Superior temporal gyrus (tissue), 1 donor: ENCODE data around the gene SLC16A13.
"Not testable (repeated sequence)": the region's sequence is repeated elsewhere in the genome, so short reads cannot be mapped to it uniquely, and the experiment has no call there.

Experiments used
- DNase-seq: peaks from one replicate; pipeline ENCODE4 v3.0.0-alpha.2; 2016; ENCODE audit errors: extremely low spot score

The SLC16A13 gene

DNA sequence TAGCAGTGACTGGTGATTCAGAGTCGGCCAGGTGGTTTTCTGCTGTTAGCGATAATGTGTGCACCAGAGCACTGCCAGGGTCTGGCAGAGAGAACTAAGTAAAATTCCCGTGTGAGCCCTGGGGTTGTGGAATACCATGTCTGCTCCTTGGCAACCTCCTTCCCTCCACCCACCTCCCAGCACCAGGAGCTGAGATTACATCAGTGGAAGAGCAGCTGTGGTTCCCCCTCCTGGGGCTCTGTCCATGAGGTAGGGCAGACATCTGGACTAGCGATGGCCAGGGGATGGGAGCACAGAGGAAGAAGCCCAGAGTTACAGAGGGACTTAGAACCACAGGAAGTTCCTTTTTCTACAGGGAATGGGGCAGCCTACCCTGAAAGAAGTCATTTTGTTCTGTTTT, 28.4 kb downstream of the SLC16A13 start:
- DNase-seq, result no peak

DNA sequence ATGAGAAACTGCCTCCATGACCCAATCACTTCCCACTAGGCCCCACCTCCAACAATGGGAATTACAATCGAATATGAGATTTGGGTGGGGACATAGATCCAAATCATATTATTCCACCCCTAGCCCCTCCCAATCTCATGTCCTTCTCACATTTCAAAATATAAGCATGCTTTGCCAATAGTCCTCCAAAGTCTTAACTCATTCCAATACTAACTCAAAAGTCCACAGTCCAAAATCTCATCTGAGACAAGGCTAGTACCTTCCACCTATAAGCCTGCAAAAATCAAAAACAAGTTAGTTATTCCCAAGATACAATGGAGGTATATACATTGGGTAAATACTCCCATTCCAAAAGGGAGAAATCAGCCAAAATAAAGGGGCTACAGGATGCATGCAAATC, 31.4 kb downstream of the SLC16A13 start:
- DNase-seq, result no peak

DNA sequence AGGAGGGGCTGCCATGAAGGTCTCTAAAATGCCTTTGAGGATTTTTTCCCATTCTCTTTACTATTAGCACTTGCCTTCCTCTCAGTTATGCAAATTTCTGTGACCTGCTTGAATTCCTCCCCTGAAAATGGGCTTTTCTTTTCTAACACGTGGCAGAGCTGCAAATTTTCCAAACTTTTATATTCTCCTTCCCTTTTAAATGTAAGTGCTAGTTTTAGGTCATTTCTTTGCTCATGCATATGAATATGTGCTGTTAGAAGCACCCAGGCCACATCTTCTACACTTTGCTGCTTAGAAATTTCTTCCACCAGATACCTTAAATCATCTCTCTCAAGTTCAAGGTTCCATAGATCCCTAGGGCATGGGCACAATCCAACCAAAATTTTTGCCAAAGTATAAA, 32.5 kb downstream of the SLC16A13 start:
- DNase-seq, result no peak

DNA sequence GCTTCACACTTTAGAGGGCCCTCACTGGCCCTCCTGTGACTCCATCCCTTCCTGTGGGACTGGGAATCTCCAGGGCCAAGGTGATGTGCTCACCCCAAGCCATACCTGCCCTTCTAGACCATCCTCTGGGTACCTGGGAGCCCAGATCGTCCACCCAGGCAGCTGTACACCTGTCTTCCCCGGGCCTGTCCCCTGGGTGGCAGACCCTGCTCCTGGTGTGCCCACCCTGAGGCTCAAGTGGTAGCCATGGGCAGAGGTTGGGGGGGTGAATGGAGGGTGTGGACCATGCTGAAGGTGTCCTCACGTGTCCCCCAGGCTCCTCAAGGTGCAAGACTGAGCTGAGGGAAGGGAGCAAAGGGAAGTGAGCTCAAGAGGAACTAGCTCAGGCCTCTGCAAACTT, 34.9 kb downstream of the SLC16A13 start:
- no peak for DNase-seq

DNA sequence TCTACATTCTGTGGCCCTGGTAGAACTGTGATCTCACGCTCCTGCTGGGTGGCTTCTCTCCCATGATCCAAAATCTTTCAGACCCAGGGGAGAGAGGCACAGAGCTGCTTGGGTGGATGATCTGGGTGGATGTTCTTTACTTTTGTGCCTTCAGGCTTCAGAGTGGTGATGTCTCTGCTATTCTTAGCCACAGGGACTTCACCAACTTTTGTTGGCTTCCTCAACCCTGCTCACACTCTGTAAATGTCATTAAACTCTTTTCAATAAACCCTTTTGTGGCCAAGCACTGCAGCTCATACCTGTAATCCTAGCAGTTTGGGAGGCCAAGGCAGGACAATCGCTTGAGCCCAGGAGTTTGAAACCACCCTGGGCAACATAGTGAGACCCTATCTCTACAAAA, 36.6 kb downstream of the SLC16A13 start:
- DNase-seq, result no peak

DNA sequence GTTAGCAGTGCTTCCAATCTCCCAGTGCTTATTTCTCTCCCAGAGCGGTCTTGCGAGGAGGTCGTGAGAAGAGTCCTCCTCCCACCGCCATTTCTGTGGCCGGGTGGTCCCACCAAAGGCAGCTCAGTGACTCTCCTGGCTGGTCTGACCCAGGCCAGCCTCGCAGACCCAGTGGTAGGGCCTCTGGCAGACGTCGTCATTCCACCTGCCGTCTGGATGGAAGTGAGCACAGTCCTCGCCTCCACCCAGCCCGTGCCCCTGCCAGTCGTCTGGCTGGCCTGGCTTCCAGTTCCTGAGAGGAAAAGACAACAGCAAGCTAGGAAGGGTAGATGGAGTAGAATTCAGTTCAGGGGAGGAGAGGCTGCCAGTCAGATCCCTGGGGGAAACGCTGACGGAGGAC, 39.1 kb downstream of the SLC16A13 start:
- no peak for DNase-seq

DNA sequence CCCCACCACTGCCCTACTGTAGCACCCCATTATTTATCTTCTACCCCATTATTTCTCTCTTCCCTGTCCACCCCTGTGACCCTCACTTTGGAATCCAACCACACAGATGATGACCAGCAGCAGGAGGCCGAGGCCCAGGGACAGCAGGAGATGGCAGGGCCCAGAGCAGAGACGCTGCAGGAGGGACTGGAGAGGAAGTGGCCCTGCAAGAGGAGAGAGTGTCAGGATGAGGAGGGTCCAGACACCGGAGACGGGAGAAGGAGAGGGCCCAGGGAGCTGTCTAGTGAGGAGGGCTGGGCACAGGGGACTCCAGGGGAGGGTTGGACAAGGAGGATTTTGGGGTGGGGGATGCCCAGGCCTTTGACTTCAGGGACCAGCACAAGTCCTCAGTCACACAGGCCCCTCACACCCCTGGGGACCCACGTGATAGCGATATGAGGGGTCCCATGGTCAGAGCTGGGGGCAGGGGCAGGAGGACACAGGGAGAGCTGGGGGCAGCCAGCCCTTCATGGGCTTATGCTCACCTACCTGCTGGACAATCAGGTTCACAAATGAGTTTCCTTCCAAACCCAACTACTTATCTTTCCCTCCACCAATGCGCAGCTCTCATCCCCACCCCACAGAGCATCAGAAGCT, 42.2 kb downstream of the SLC16A13 start:
- no peak for DNase-seq

DNA sequence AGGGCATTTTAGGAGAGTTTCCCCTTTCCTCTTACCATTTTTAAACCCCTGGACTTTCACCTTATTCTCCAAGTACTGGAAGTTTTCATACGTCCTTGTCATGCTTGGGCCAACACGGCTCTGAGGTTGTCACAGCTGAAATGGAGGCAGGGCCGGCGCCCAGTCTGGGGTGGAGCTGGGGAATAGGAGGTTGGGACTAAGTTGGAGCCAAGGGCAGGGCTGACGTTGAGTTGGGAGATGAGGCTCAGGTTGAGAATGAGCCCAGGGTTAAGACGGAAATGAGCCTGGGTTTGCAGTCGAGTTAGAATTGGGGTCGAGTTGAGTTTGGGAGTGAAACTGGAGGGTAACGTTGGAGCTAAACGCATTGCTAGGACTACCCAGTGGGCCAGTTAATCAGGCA, 42.9 kb downstream of the SLC16A13 start:
- no peak for DNase-seq

DNA sequence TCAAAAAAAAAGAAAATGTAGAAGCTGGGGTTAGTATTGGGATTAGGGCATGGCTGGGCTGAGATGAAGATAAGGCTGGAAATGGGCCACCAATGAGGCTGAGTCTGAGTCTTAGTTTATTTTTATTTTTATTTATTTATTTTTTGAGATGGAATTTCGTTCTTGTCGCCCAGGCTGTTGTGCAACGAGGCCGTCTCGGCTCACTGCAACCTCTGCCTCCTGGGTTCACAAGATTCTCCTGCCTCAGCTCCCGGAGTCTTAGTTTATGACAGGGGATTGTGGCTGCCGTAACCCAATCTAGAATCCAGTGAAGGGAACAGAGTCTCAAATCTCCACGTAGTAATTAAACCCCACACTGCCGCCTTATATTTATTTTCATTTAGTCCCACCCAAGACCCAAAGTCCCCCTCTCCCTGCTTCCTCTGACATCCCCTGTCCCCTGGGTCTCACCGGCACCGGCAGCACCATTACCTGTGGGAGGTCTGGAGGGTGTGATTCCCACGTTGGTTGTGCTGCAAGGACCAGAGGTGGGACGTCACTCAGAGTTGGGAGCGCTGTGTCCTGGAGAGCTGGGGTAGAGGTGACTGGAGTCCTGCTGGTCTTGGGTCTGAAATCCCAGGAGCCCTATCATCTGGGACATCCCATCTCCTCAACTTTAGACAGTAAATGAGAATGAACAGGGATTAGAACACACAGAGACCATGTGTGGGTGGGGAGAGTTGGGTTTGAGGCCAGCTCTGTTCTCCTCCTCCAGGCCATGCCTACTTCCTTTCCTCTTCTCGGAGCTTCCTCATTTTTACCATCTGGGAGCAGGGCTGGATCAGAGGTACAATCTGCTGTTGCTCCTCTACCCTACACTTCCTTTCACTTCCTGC, 44.0 kb downstream of the SLC16A13 start, which contains the start of gene CLEC10A:
CLEC10A (minus strand) TSS at position 671 of the 875 bp plus-strand sequence. CDS start 1,439 bp downstream, outside the sequence.
- no peak for DNase-seq

DNA sequence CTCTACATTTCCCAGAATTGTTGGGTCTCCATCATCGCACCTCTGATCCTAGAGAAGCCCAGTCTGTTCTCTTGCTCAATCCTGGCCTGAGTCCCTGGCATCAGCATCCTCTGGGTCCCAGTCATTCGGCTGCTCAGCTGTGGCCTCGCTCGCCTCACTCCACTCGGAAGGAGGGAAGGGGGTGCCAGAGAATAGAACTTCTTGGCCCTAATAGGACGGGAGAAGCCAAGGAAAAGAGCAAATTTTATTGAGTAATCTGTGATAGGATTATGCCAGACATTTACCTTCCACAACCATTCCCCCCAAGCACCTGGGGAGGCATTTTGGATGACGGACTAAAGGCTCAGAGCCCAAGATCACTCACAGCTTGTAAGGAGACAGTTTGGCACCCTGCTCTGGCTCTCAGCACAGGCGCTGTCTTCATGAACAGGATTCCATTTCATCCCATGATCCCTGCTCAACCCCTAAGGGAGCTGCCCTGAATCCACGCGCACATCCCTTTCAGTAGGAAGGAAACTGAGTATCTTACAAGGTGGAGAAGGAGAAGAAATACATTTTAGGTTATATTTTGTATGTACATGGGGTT, 44.7 kb downstream of the SLC16A13 start:
- no peak for DNase-seq

DNA sequence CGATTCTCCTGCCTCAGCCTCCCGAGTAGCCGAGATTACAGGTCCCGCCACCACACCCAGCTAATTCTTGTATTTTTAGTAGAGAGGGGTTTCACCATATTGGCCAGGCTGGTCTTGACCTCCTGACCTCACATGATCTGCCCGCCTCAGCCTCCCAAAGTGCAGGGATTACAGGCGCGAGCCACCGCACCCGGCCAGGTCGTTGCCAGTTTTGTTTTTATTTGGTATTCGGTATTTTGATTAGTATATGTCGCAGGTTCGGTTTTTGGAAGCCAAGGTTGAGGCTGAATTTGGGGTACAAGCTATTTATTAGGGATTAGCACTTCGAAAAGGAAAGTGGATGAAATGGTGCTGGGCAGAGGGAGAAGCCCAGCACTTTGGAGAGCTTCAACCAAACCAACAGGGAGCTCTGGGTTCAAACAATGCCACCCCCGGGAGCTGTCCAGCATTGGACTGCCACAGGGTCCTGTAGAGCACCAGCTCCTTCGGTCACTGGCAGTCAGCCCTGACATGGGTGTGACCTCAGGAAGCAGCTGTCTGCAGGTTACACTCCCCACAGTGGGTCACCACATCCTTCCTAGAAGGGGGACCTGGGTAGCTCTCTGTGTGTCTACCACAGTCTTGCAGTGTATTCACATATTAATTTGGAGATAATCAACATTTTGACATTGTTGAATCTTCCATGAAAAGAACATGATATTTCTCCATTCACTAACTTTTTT, 45.7 kb downstream of the SLC16A13 start:
- no peak for DNase-seq

DNA sequence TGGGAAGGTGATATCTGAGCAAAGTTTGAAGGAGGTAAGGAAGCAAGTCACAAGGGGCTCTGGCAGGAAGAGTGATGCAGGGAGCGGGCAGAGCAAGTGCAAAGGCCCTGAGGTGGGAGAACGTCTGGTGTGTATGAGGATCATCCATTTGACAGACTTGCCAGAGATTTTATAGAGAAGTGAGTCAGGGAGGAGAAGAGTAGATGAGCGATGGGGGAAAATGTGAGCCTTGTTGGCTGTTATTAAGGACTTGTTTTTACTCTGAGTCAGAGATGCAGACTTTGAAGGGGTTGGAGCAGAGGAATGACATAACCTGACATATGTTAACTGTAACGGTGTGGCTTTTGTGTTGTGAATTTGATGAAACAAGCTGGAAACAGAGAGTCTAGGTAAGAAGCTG, 47.8 kb downstream of the SLC16A13 start:
- no peak for DNase-seq

DNA sequence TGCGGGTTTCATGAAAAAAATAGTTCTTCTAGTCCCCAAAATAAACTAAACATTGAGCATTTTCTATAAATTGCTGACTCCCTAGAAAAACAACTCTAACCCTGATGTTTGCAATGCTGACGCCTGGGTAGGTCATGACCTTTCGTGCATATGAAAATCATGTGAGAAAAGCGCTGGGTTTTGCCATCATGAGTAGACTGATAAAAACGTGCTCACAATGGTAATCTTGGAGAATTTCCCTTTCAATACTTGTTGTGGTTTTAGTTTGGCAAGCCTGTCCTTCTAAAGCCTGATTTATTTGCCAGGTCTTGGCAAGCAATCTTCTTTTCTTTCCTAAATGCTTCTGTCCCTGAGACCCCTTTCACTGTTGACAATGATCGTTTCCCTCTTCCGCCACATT, 48.3 kb downstream of the SLC16A13 start:
- DNase-seq, result no peak

DNA sequence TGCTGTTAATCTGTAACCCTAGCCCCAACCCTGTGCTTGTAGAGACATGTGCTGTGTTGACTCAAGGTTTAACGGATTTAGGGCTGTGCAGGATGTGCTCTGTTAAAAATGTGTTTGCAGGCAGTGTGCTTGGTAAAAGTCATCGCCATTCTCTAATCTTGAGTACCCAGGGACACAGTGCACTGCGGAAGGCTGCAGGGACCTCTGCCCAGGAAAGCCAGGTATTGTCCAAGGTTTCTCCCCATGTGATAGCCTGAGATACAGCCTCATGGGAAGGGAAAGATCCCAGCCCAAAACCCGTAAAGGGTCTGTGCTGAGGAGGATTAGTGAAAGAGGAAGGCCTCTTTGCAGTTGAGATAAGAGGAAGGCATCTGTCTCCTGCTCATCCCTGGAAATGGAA, 52.6 kb downstream of the SLC16A13 start:
- DNase-seq, result not testable (repeated sequence)

DNA sequence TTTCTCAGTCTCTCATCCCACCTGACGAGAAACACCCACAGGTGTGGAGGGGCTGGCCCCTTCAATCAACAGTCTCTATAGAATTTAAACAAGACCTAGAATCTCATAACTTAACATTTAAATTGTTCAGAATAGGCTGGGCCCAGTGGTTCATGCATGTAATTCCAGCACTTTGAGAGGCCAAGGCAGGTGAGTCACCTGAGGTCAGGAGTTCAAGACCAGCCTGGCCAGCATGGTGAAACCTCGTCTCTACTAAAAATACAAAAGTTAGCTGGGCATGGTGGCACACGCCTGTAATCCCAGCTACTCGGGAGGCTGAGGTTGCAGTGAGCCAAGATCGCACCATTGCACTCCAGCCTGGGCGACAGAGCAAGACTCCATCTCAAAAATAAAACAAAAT, 53.8 kb downstream of the SLC16A13 start:
- not testable (repeated sequence) for DNase-seq
